Skeletal muscle tissue (tissue), 4 donors: ENCODE measurements around the gene DCLK1. TPM values are rescaled to one million over a fixed set of nuclear protein-coding genes. Genes with fewer than 3 reads are reported as not detected.

Experiments
- H3K27ac ChIP-seq: one replicate; pipeline ENCODE4 v1.7.0; 2013; ENCODE audit warnings: mild to moderate bottlenecking, low read depth, low read length, inconsistent platforms
- H3K27me3 ChIP-seq, 3 donors: one replicate each; pipeline ENCODE4 v1.7.0; 2013; ENCODE audit warnings: low read length in 3 of 3; ENCODE audit not compliant: control insufficient read depth in 3 of 3, insufficient read depth in 3 of 3
- H3K36me3 ChIP-seq, 3 donors: one replicate each; pipeline ENCODE4 v1.7.0; 2013; ENCODE audit warnings: low read length in 3 of 3; ENCODE audit not compliant: control insufficient read depth in 3 of 3, insufficient read depth in 3 of 3
- H3K4me1 ChIP-seq, 3 donors: one replicate each; pipeline ENCODE4 v1.7.0; 2013; ENCODE audit warnings: low read length in 3 of 3, mild to moderate bottlenecking in 3 of 3; ENCODE audit not compliant: control insufficient read depth in 3 of 3, insufficient read depth in 3 of 3
- H3K4me3 ChIP-seq, 3 donors: one replicate each; pipeline ENCODE4 v1.7.0; 2013; ENCODE audit warnings: low read length in 3 of 3
- H3K9ac ChIP-seq, 3 donors: one replicate each; pipeline ENCODE4 v1.7.0; 2013; ENCODE audit warnings: low read length in 3 of 3, mild to moderate bottlenecking in 3 of 3, moderate library complexity in 2 of 3, low read depth in 1 of 3
- H3K9me3 ChIP-seq, 3 donors: one replicate each; pipeline ENCODE4 v1.7.0; 2013; ENCODE audit warnings: low read length in 3 of 3; ENCODE audit not compliant: control insufficient read depth in 3 of 3
- total RNA-seq: library from RNA; depleted of rRNA; stranded (reverse); fragments of >200 nt; gene quantifications from one replicate; pipeline ENCODE4 v1.2.3, GENCODE V29; 2014
- donor health status: Osteomylitis.

Gene DCLK1
- total RNA-seq, 1 donor from 2014 or later = 92.9 TPM

GRCh38 chr13:36132376-36132775, 1.2 kb upstream of the DCLK1 start:
- Histone ChIP-seq H3K27ac (peak overlapping the region; percentile 48), H3K27me3 (peaks cover 0 to 20% (median 7%) of the 10 kb centered on the region in 3 donors), H3K4me1 (peaks cover 5 to 14% (median 7%) of the 10 kb centered on the region in 3 donors), H3K9ac (no peak overlapping the region), H3K9me3 (no peaks in the 10 kb centered on the region), H3K4me3 (no peak overlapping the region), H3K36me3 (no peaks in the 10 kb centered on the region)

- Histone ChIP-seq H3K27ac (peak overlapping the region; percentile 48), H3K36me3 (no peaks in the 10 kb centered on the region), H3K9ac (peak overlapping the region in 1 of 3 donors; percentile 3), H3K9me3 (no peaks in the 10 kb centered on the region), H3K27me3 (peaks cover 0 to 20% (median 7%) of the 10 kb centered on the region in 3 donors), H3K4me1 (peaks cover 5 to 14% (median 7%) of the 10 kb centered on the region in 3 donors), H3K4me3 (peak overlapping the region; percentile 57 to 71 (median 68))
Measured at GRCh38 chr13:36131931-36132297, 732 bp upstream of the DCLK1 start.

GRCh38 chr13:36130552-36131221, 495 bp downstream of the DCLK1 start:
- H3K4me1 ChIP-seq = peaks cover 5 to 14% (median 7%) of the 10 kb centered on the region in 3 donors
- no peaks in the 10 kb centered on the region for H3K36me3 ChIP-seq
- no peak overlapping the region for H3K27ac ChIP-seq
- peak overlapping the region; percentile 0 to 46 (median 15) for H3K9ac ChIP-seq
- no peaks in the 10 kb centered on the region for H3K9me3 ChIP-seq
- H3K4me3 ChIP-seq = peak overlapping the region; percentile 56 to 69 (median 68)
- peaks cover 0 to 20% (median 7%) of the 10 kb centered on the region in 3 donors for H3K27me3 ChIP-seq

GRCh38 chr13:36130193-36130551, 1.0 kb downstream of the DCLK1 start:
- H3K9me3 ChIP-seq = no peaks in the 10 kb centered on the region
- H3K4me3 ChIP-seq = peak overlapping the region; percentile 52 to 69 (median 56)
- peak overlapping the region; percentile 0 to 46 (median 15) for H3K9ac ChIP-seq
- peaks cover 5 to 14% (median 7%) of the 10 kb centered on the region in 3 donors for H3K4me1 ChIP-seq
- no peaks in the 10 kb centered on the region for H3K36me3 ChIP-seq
- peaks cover 0 to 20% (median 7%) of the 10 kb centered on the region in 3 donors for H3K27me3 ChIP-seq
- no peak overlapping the region for H3K27ac ChIP-seq

GRCh38 chr13:36129539-36129938, 1.6 kb downstream of the DCLK1 start:
- H3K36me3 ChIP-seq = no peaks in the 10 kb centered on the region
- no peak overlapping the region for H3K27ac ChIP-seq
- H3K4me1 ChIP-seq = peaks cover 5 to 14% (median 7%) of the 10 kb centered on the region in 3 donors
- no peaks in the 10 kb centered on the region for H3K9me3 ChIP-seq
- peaks cover 0 to 20% (median 7%) of the 10 kb centered on the region in 3 donors for H3K27me3 ChIP-seq
- H3K9ac ChIP-seq = no peak overlapping the region
- peak overlapping the region in 1 of 3 donors; percentile 17 for H3K4me3 ChIP-seq

- H3K4me1 ChIP-seq = peaks cover 3 to 10% (median 4%) of the 10 kb centered on the region in 3 donors
- H3K36me3 ChIP-seq = no peaks in the 10 kb centered on the region
- H3K27ac ChIP-seq = no peak overlapping the region
- H3K9ac ChIP-seq = no peak overlapping the region
- peaks cover 0 to 13% (median 5%) of the 10 kb centered on the region in 3 donors for H3K27me3 ChIP-seq
- no peaks in the 10 kb centered on the region for H3K9me3 ChIP-seq
- no peak overlapping the region for H3K4me3 ChIP-seq
Measured at GRCh38 chr13:36126491-36126890, 4.7 kb downstream of the DCLK1 start.

GRCh38 chr13:36125841-36126240, 5.3 kb downstream of the DCLK1 start:
- Histone ChIP-seq H3K4me3 (no peak overlapping the region), H3K9me3 (no peaks in the 10 kb centered on the region), H3K4me1 (peaks cover 0 to 9% (median 3%) of the 10 kb centered on the region in 3 donors), H3K27me3 (peaks cover 0 to 12% (median 5%) of the 10 kb centered on the region in 3 donors), H3K27ac (no peak overlapping the region), H3K36me3 (no peaks in the 10 kb centered on the region), H3K9ac (no peak overlapping the region)

GRCh38 chr13:36124236-36124822, 6.9 kb downstream of the DCLK1 start:
- Histone ChIP-seq H3K9me3 (no peaks in the 10 kb centered on the region), H3K36me3 (no peaks in the 10 kb centered on the region), H3K27ac (no peak overlapping the region), H3K4me1 (peaks cover 0 to under 1% (median 0%) of the 10 kb centered on the region in 3 donors), H3K4me3 (no peak overlapping the region), H3K9ac (no peak overlapping the region), H3K27me3 (peaks cover 0 to 4% (median 2%) of the 10 kb centered on the region in 3 donors)

GRCh38 chr13:36115306-36115705, 15.9 kb downstream of the DCLK1 start:
- H3K27ac ChIP-seq = no peak overlapping the region
- H3K9ac ChIP-seq = no peak overlapping the region
- H3K27me3 ChIP-seq = no peaks in the 10 kb centered on the region
- H3K4me3 ChIP-seq = no peak overlapping the region
- H3K9me3 ChIP-seq = no peaks in the 10 kb centered on the region
- no peaks in the 10 kb centered on the region for H3K4me1 ChIP-seq
- no peaks in the 10 kb centered on the region for H3K36me3 ChIP-seq

GRCh38 chr13:36114233-36114632, 16.9 kb downstream of the DCLK1 start:
- Histone ChIP-seq H3K36me3 (no peaks in the 10 kb centered on the region), H3K27me3 (no peaks in the 10 kb centered on the region), H3K4me1 (no peaks in the 10 kb centered on the region), H3K9me3 (no peaks in the 10 kb centered on the region), H3K27ac (no peak overlapping the region), H3K4me3 (no peak overlapping the region), H3K9ac (no peak overlapping the region)
